22Rv1 (cell line): ENCODE results near the gene RALGPS1.

Experiments
- ZFX ChIP-seq: fragments of 450-650 bp; IDR thresholded peaks from 2 replicates; pipeline ENCODE4 v1.6.1; 2017; ENCODE audit warnings: antibody characterized with exemption, borderline replicate concordance
- TF ChIP-seq, protein P1 (sequence below): fragments of 450-650 bp; IDR thresholded peaks from 2 replicates; pipeline ENCODE4 v1.5.1; 2017; ENCODE audit warnings: mild to moderate bottlenecking

DNA sequence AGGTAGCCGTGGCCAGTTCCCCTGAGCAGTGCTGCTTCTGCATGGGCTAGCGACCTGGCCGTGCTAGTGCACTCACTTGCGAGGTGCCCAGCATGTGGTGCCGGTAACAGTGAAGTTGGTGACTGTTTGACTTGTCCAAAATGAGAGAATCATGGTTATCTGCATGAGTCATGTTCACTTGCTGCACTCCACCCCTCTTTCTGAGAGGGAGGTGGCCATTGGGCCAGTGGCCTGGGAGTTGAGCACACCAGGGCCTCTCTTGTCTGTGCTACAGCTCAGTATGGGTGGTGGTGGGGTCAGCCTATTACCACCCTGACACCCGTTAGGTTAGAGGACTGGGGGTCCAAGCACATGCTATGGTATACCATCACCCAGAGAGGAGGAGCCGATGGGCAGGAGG is 294.6 kb downstream of the RALGPS1 start:
- TF ChIP-seq, protein P1, sequence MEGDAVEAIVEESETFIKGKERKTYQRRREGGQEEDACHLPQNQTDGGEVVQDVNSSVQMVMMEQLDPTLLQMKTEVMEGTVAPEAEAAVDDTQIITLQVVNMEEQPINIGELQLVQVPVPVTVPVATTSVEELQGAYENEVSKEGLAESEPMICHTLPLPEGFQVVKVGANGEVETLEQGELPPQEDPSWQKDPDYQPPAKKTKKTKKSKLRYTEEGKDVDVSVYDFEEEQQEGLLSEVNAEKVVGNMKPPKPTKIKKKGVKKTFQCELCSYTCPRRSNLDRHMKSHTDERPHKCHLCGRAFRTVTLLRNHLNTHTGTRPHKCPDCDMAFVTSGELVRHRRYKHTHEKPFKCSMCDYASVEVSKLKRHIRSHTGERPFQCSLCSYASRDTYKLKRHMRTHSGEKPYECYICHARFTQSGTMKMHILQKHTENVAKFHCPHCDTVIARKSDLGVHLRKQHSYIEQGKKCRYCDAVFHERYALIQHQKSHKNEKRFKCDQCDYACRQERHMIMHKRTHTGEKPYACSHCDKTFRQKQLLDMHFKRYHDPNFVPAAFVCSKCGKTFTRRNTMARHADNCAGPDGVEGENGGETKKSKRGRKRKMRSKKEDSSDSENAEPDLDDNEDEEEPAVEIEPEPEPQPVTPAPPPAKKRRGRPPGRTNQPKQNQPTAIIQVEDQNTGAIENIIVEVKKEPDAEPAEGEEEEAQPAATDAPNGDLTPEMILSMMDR = no peak
- no peak for TF ChIP-seq ZFX
